HepG2 (cell line): ENCODE results near the gene PKP3. TPM values are rescaled to one million over a fixed set of nuclear protein-coding genes. Genes with fewer than 3 reads are reported as not detected.

ENCODE experiments used
- MEF2D ChIP-seq: sonication (generic); formaldehyde crosslinking; IDR thresholded peaks from 2 replicates; pipeline ENCODE4 v1.5.1; 2020; ENCODE audit warnings: mild to moderate bottlenecking, missing genetic modification reagents
- SMARCE1 ChIP-seq: fragments of 450-650 bp; IDR thresholded peaks from 2 replicates; pipeline ENCODE4 v1.6.1; 2017; ENCODE audit warnings: borderline replicate concordance
- SNRNP70 ChIP-seq: fragments of 200-400 bp; formaldehyde crosslinking; IDR thresholded peaks from 2 replicates; pipeline ENCODE4 v1.6.1; 2017; ENCODE audit warnings: mild to moderate bottlenecking, low read depth, low read length, moderate library complexity
- ZMYM2 ChIP-seq: sonication (generic); formaldehyde crosslinking; IDR thresholded peaks from 2 replicates; pipeline ENCODE4 v1.8.0; 2022; ENCODE audit warnings: mild to moderate bottlenecking, missing genetic modification reagents
- ZNF142 ChIP-seq: sonication (generic); formaldehyde crosslinking; IDR thresholded peaks from 2 replicates; pipeline ENCODE4 v1.4.0; 2020; ENCODE audit warnings: missing genetic modification reagents
- ZNF280D ChIP-seq: sonication (generic); formaldehyde crosslinking; IDR thresholded peaks from 2 replicates; pipeline ENCODE4 v1.5.1; 2020; ENCODE audit warnings: mild to moderate bottlenecking, missing genetic modification reagents
- ZNF468 ChIP-seq: sonication (generic); formaldehyde crosslinking; IDR thresholded peaks from 2 replicates; pipeline ENCODE4 v1.8.0; 2022; ENCODE audit warnings: mild to moderate bottlenecking, moderate library complexity, missing genetic modification reagents
- ZNF510 ChIP-seq: sonication (generic); formaldehyde crosslinking; IDR thresholded peaks from 2 replicates; pipeline ENCODE4 v1.4.0; 2020; ENCODE audit warnings: low read depth, mild to moderate bottlenecking, missing genetic modification reagents
- ZNF646 ChIP-seq: sonication (generic); formaldehyde crosslinking; IDR thresholded peaks from 2 replicates; pipeline ENCODE4 v1.9.0; 2021; ENCODE audit warnings: mild to moderate bottlenecking, missing genetic modification reagents
- ZNF652 ChIP-seq: IDR thresholded peaks from 2 replicates; pipeline ENCODE4 v1.6.1; 2016; ENCODE audit warnings: low read depth, borderline replicate concordance
- polyA plus RNA-seq, 8 experiments: library from polyadenylated mRNA; depleted of rRNA in 3 of 8; stranded (reverse) in 7 of 8; unstranded in 1 of 8; fragments of >200 nt; fragmentation: Illumina TruSeq in 4 of 8; extraction: Trizol in 4 of 8; gene quantifications; 2 replicates each; pipeline versions ENCODE4 v1.2.1 to v1.2.3, GENCODE V29; 2011 to 2016; ENCODE audit warnings: low read depth in 4 of 8, missing spikeins in 1 of 8, mixed read lengths in 1 of 8; ENCODE audit not compliant: insufficient read depth in 1 of 8
- total RNA-seq, 5 experiments: library from RNA; depleted of rRNA; stranded (reverse); fragments of >200 nt; fragmentation: Illumina TruSeq; extraction: Trizol; gene quantifications; 2 replicates each; pipeline ENCODE4 v1.2.3, GENCODE V29; 2016; ENCODE audit warnings: low read depth in 1 of 5

Gene PKP3
- total and polyA plus RNA-seq, 2 of the 13 experiments (the other 11 are each of a cell fraction or from before 2014, with no cell fraction given), result 18.0 to 28.7 TPM

GRCh38 chr11:409600-410483 is 15.8 kb downstream of the PKP3 start (continued):
- TF ChIP-seq ZNF646 (CRISPR knock-in tag), result no peak
- peak; percentile 39; the same call in 1 of the 2 replicates for TF ChIP-seq ZNF142 (CRISPR knock-in tag)
- TF ChIP-seq ZNF280D, result no peak
- no peak for TF ChIP-seq ZNF510 (CRISPR knock-in tag)
- TF ChIP-seq ZNF652 (CRISPR knock-in tag), result peak; percentile 84; the same call in 1 of the 2 replicates
- no peak; the same call in 1 of the 2 replicates for TF ChIP-seq MEF2D (CRISPR knock-in tag)
- 0 out of 2 replicates have a peak, but pooled peaks have one; percentile 28 for TF ChIP-seq ZNF468 (CRISPR knock-in tag)
- TF ChIP-seq SMARCE1, result no peak
- no peak for TF ChIP-seq SNRNP70
- no peak for TF ChIP-seq ZMYM2 (CRISPR knock-in tag)
